Fibroblast of the aortic adventitia (primary cell): ENCODE measurements around the gene DIAPH3. TPM values are rescaled to one million over a fixed set of nuclear protein-coding genes. Genes with fewer than 3 reads are reported as not detected.

Experiments
- DNase-seq: peaks from one replicate; pipeline ENCODE4 v3.0.0-alpha.2; 2010; ENCODE audit warnings: low read depth
- H3K4me3 ChIP-seq: 2 replicates; pipeline ENCODE4 v1.5.1; 2011; ENCODE audit warnings: low read depth, mild to moderate bottlenecking, control low read depth, low read length, moderate library complexity
- CTCF ChIP-seq: IDR thresholded peaks from 2 replicates; pipeline ENCODE4 v1.5.1; 2011; ENCODE audit warnings: mild to moderate bottlenecking, low read length, control low read depth, inconsistent platforms; ENCODE audit not compliant: insufficient read depth
- total RNA-seq: library from RNA; depleted of rRNA; stranded (reverse); fragments of >200 nt; gene quantifications from 2 replicates; pipeline ENCODE4 v1.2.3, GENCODE V29; 2012; ENCODE audit warnings: low replicate concordance

The DIAPH3 gene
- total RNA-seq, 1 donor, result 40.9 TPM

DNA sequence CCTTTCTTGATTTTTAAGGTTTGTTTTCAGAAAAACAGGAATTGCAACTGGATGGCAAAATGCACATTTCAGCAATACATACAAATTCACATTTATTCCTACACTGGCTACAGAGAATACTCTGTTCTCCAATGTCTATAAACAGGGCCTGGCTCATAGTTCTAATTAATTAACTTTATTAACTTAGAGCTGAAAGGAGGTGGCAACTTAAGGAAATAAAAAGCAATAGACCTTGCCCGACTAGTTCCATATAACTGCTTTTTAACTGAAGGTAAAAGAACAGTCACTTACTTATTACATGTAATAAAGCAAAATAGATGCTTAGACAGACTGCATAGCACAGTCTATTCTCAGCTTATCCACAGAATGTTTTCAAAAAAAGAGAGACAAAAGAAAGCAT is 498.5 kb downstream of the DIAPH3 start:
- no peak for TF ChIP-seq CTCF

GRCh38 chr13:59664586-59664985 is 499.1 kb downstream of the DIAPH3 start:
- no peak for TF ChIP-seq CTCF

More for the DNA sequence above, 498.5 kb downstream of the DIAPH3 start:
- H3K4me3 ChIP-seq, result no peak overlapping the region
- DNase-seq, result no peak

GRCh38 chr13:59663707-59664106 is 500.0 kb downstream of the DIAPH3 start:
- DNase-seq, result no peak
- H3K4me3 ChIP-seq, result no peak overlapping the region
- TF ChIP-seq CTCF, result no peak

More at GRCh38 chr13:59664586-59664985, 499.1 kb downstream of the DIAPH3 start:
- DNase-seq, result no peak
- H3K4me3 ChIP-seq, result no peak overlapping the region

DNA sequence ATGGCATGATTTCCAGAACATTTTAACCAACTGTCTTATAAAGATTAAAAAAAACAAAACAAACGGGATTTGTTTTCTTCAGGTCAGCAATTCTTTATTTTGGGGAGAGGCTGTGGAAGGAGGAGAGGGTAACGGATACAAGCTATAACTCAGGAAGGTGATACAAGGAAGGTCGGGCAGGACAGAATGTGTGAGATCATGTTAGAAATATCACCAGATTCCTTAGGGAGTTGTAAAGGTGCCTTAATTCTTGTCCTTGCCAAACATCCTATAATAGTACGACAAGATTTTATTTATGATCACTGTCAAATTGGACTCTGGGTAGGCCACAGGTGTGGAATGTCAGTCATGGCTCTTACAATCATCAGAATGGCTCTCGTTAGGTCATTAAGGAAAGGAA is 503.1 kb downstream of the DIAPH3 start:
- no peak for DNase-seq
- no peak for TF ChIP-seq CTCF
- no peak overlapping the region for H3K4me3 ChIP-seq

- DNase-seq, result no peak
- H3K4me3 ChIP-seq, result no peak overlapping the region
- no peak for TF ChIP-seq CTCF
Measured at GRCh38 chr13:59659981-59660380, 503.7 kb downstream of the DIAPH3 start.

DNA sequence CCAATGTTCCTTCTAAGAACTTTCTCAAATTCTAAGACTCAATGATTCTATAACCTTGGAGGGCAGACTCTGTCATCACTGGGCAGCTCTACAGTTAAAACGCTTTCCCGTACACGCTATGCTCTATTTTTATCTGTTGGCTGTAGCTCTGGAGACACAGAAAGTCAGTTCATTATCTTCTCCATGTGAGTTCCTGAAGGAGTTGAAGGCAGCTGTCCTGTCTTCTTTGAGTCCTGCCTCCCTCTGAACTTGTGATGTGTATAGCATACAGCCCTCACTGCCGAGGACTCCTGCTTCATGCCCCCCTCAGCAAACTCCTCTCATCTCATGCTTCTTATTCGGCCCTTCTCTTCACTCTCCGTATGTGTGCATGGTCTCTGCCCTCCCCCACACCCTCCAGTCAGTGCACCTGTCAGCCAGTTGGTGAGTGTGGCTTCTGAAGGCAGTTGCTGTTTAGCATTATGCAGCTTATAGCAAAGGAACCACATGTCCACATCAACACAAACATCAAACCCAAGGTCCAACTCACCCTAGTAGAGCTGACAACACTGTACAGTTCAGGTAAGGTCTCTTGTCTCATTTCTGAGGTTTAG is 504.9 kb downstream of the DIAPH3 start:
- no peak for DNase-seq
- no peak for TF ChIP-seq CTCF
- no peak overlapping the region for H3K4me3 ChIP-seq
